ENCODE measurements around the gene GRB7.

The GRB7 gene

DNA sequence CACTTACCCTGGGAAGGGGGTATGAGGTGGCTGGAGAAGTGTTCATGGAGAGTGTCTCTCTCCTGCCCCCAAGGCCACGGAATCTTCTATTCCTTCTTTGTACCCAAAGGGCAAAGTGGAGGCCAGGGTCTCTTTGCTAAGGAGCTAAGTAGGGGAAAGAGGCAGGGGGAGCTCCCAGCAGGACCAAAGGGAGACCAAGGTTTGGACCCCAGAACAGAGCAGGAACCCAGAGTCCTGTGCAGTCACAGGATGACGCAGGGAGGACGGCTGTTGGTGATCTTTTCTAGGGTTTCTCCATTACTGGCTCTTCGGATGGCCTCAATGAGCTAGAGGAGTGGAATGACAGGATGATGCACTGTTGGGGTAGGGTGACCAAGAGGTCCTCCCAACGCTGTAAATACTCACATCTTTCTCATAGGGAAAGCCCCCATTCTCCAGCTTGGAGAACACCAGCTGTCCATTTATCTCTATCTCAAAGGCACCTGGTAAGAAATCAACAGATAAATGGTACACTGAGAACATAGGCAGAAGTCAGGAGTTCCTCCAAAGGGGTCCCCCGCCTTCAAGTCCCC, 8.4 kb upstream of the GRB7 start:
- ATAC-seq (replicated peaks; ENCODE audit: extremely low read depth, poor library complexity, severe bottlenecking), result no peak
- DNase-seq (ENCODE audit: low spot score in 2 of 2), result no peak
- peak overlapping the region; percentile 87 for H3K27ac Mint-ChIP-seq (ENCODE audit: low read depth)
- H3K4me3 Mint-ChIP-seq, result peak overlapping the region; percentile 85
- H3K36me3 Mint-ChIP-seq (ENCODE audit: insufficient read depth), result peaks cover 20% of the 10 kb centered on the region
- H3K9me3 Mint-ChIP-seq, result no peaks in the 10 kb centered on the region
- H3K27me3 Mint-ChIP-seq, result no peaks in the 10 kb centered on the region
- peaks cover 26% of the 10 kb centered on the region for H3K4me1 Mint-ChIP-seq

DNA sequence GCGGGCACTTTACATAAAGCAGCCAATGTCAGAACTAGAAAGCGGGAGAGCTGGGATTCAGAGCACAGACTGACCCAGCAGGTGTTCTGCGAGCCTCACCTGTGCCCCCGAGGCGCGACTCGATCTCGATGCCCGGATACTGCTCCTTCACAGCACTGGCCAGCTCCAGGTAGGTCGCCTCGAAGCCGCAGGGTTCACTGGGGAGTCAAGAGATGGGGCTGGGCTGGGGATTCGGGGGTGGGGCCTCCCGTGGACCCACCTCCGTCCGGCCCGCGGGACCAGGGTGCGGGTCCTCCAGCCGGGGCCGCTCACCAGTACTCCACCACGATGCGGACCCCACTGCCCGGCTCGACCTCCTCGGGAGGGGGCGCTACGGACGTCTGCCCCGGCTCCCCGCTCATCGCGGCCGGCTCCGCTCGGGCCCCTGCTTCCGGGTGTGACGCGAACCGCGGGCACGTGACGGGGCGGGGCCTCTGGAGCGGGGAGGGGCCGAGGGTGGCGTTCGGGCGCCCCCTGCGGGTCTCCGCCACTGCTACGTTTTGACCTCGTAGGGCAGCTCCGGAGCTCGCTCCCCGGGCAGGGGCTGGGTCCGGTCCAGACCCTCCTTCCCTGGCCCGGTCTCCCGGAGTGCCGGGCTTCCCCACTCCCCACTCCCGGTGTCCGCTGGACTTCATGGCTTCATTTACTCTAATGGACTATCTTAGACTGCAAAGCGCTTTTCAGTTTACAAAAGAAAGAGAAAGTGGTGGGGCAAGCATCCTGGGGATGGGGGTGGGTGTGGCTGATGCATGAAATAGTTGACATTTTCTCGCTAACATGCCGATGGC, 7.4 kb upstream of the GRB7 start, which contains the start of gene MIEN1:
Gene MIEN1 (minus strand): TSS at position 438 of the 827 bp plus-strand sequence. CDS start 37 bp downstream, at position 401.
- no peaks in the 10 kb centered on the region for H3K27me3 Mint-ChIP-seq

DNA sequence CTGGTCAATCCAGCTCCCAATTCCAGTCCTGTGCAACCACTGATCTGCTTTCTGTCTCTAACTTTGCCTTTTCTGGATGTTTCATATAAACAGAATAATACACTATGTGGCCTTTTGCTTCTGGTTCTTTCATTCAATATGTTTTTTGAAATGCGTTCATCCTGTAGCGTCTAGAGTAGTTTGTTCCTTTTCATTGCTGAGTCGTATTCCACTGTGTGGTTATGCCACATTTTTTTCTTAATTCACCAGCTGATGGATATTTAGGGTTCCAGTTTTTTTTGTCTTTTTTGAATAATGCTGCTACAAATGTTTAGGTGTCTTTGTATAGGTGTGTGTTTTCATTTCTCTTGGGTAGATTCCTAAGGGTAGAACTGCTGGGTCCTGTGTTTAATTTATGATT, 5.2 kb upstream of the GRB7 start:
- Mint-ChIP-seq H3K27me3 (no peaks in the 10 kb centered on the region), H3K4me3 (peak overlapping the region; percentile 26), H3K36me3 (ENCODE audit: insufficient read depth) (peaks cover 16% of the 10 kb centered on the region), H3K4me1 (peaks cover 18% of the 10 kb centered on the region), H3K27ac (ENCODE audit: low read depth) (peak overlapping the region; percentile 46), H3K9me3 (no peaks in the 10 kb centered on the region)
- DNase-seq (ENCODE audit: low spot score in 2 of 2), result no peak
- no peak for ATAC-seq (replicated peaks; ENCODE audit: extremely low read depth, poor library complexity, severe bottlenecking)

More for the DNA sequence above, 7.4 kb upstream of the GRB7 start, which contains the start of gene MIEN1:
- Mint-ChIP-seq H3K27ac (ENCODE audit: low read depth) (peak within 1 kb of the TSS; percentile 87), H3K9me3 (no peaks in the 10 kb centered on the region), H3K4me1 (peaks cover 26% of the 10 kb centered on the region), H3K4me3 (peak within 1 kb of the TSS; percentile 85), H3K36me3 (ENCODE audit: insufficient read depth) (peaks cover 20% of the 10 kb centered on the region)
- DNase-seq (ENCODE audit: low spot score in 2 of 2) (peak; percentile 92 to 98), ATAC-seq (replicated peaks; ENCODE audit: extremely low read depth, poor library complexity, severe bottlenecking) (peak; percentile 94)

DNA sequence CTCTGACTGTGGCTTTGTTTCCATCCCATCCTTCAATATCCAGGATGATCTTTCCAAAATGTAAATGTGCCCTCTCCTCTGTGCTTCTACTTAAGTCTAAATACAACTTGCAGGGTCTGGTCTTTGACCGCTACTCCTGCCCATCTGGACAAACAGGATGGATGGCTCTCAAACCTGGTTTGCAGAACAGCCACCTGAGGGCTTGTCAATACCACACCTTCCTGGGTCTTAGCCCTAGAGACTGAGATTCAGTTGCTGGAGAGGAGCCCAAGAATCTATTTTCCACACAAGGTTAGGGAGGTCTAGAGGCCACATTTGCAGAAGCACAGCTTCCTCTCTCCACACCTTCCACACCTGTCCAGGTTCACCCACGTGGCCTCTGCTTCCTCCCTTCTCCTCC, 1.9 kb upstream of the GRB7 start:
- Mint-ChIP-seq H3K4me1 (peaks cover 12% of the 10 kb centered on the region), H3K27ac (ENCODE audit: low read depth) (no peak overlapping the region), H3K27me3 (peaks cover 29% of the 10 kb centered on the region), H3K36me3 (ENCODE audit: insufficient read depth) (peaks cover 2% of the 10 kb centered on the region), H3K4me3 (no peak overlapping the region), H3K9me3 (no peaks in the 10 kb centered on the region)
- ATAC-seq (replicated peaks; ENCODE audit: extremely low read depth, poor library complexity, severe bottlenecking), result no peak
- no peak for DNase-seq (ENCODE audit: low spot score in 2 of 2)

DNA sequence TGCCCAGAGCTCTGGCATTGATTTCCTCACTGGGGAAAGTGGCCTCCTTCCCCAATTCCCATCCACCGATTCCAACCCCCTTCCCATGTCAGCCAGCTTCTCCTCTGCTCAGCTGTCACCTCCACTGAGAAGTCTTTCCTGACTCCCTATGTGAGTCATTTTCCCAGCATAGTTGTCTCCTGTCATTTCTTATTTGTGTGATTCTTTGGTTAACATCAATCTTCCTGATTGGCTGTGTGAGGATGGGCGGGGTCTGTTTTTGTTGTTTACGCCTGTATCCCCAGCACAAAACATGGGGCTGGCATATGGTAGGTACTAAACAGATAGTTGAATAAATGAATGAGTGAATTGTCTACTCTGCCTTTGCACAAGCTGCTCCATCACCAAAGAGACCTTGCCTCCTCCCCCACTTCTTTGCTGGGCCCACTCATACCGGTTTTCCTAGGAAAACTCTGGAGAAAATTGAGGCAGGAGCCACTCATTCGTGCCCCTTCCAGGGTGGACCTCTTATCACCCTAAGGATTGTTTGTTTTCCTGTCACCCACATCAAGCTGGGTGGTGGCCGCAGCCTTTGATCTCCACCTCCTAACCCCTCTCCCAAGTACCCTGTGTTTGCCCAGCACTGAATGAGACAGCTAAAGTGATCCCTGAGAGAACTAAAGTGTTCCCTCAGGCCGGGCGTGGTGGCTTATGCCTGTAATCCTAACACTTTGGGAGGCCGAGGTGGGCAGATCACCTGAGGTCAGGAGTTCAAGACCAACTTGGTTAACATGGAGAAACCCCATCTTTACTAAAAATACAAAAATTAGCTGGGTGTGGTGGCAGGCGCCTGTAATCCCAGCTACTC, 1.2 kb upstream of the GRB7 start:
- Mint-ChIP-seq H3K4me1 (peaks cover 12% of the 10 kb centered on the region), H3K9me3 (no peaks in the 10 kb centered on the region), H3K27me3 (peaks cover 34% of the 10 kb centered on the region), H3K27ac (ENCODE audit: low read depth) (no peak overlapping the region), H3K4me3 (no peak overlapping the region), H3K36me3 (ENCODE audit: insufficient read depth) (no peaks in the 10 kb centered on the region)
- no peak for DNase-seq (ENCODE audit: low spot score in 2 of 2)
- no peak for ATAC-seq (replicated peaks; ENCODE audit: extremely low read depth, poor library complexity, severe bottlenecking)

DNA sequence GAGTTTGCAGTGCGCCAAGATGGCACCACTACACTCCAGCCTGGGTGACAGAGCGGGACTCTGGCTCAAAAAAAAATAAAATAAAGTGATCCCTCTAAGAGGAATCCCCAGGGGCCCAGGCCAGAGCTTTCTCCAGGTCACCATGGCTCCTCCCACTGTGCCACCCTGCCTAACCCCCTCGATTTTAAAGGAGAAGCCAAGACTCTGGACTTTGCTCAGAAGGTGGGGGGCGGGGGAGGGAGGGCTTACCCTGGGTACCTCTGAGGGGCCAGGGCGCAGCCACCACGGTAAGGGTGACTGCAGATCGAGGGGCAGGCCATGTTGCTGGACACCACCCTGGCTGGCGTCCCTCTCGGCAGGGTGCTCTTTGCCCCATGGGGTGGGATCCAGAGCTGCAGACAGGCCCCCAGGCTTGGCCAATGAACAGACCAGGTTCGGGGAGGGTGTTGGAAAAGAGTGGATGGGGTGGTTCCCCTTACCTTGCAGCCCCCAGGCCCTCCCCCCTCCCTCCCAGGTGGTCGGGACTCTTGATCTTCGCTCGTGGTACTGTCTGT, 455 bp upstream of the GRB7 start:
- Mint-ChIP-seq H3K9me3 (no peaks in the 10 kb centered on the region), H3K27ac (ENCODE audit: low read depth) (no peak overlapping the region), H3K4me1 (peaks cover 12% of the 10 kb centered on the region), H3K4me3 (no peak overlapping the region), H3K27me3 (peaks cover 36% of the 10 kb centered on the region), H3K36me3 (ENCODE audit: insufficient read depth) (no peaks in the 10 kb centered on the region)
- ATAC-seq (replicated peaks; ENCODE audit: extremely low read depth, poor library complexity, severe bottlenecking), result no peak
- DNase-seq (ENCODE audit: low spot score in 2 of 2), result no peak

DNA sequence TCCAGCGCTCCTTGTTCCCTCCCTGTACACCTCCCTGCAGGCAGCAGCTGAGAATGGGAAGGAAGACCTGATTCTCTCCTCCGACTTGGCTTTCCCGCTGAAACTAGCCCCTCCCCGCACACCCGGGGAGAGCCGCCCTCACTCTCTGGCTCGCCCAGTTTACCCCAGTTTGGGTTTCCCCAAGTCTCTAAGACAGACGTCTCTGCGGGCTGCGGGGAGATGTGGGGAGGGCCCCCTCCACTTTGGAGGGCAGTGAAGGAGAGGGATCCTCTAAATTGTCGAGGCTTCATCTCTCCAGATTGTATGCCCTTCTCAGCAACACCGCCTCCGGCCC, 797 bp downstream of the GRB7 start:
- DNase-seq (ENCODE audit: low spot score in 2 of 2), result peak in 1 of 2 donors; percentile 25
- peak overlapping the region; percentile 19 for H3K27ac Mint-ChIP-seq (ENCODE audit: low read depth)
- no peaks in the 10 kb centered on the region for H3K36me3 Mint-ChIP-seq (ENCODE audit: insufficient read depth)
- peak; percentile 85 for ATAC-seq (replicated peaks; ENCODE audit: extremely low read depth, poor library complexity, severe bottlenecking)
- H3K9me3 Mint-ChIP-seq, result no peaks in the 10 kb centered on the region
- H3K27me3 Mint-ChIP-seq, result peaks cover 49% of the 10 kb centered on the region
- no peak overlapping the region for H3K4me3 Mint-ChIP-seq
- H3K4me1 Mint-ChIP-seq, result peaks cover 12% of the 10 kb centered on the region

DNA sequence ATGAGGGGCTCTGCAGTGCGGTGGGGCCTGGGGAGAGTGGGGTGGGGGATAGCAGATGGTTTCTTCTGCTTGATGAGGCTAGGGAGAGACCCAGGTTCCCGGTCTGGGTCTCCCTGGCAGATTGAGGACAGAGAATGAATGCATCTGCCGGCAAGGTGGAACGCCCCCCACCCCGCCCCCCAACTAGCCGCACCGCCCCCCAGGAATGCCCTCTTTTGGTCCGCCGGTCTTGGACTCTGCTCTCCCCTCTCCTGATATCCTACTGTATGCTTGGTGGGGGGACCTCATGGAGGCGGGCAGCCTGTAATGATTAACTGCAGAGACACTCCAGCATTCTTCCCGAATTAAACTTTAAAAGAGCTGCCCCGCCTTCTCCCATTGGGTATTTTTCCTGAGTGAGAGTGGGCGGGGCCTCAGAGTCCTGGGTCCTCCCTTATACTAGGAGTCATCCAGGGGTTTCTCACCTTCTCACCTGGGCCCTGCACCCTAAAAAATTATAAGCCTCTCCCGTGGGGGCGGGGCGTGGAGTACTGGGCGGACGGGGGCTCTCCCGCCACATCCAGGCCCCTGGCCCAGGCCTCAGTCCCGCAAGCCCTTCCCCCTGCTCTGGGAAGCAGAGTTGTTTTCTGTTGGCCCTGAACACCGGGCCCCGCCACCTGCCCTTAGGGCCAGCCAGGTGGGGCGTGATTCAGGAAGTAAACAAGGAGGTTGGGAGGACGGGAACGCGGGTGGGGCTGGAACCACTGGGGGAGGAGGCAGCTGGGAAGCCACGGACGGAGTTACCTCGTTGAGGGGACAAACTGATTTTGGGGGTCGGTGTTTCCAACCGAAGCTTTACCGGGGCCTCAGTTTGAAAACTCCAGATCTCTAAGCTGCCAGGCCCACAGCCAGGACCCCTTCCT, 1.5 kb downstream of the GRB7 start:
- Mint-ChIP-seq H3K4me1 (peaks cover 12% of the 10 kb centered on the region), H3K4me3 (no peak overlapping the region), H3K27ac (ENCODE audit: low read depth) (no peak overlapping the region), H3K9me3 (no peaks in the 10 kb centered on the region), H3K27me3 (peaks cover 54% of the 10 kb centered on the region), H3K36me3 (ENCODE audit: insufficient read depth) (no peaks in the 10 kb centered on the region)
- ATAC-seq (replicated peaks; ENCODE audit: extremely low read depth, poor library complexity, severe bottlenecking) (no peak), DNase-seq (ENCODE audit: low spot score in 2 of 2) (no peak)

DNA sequence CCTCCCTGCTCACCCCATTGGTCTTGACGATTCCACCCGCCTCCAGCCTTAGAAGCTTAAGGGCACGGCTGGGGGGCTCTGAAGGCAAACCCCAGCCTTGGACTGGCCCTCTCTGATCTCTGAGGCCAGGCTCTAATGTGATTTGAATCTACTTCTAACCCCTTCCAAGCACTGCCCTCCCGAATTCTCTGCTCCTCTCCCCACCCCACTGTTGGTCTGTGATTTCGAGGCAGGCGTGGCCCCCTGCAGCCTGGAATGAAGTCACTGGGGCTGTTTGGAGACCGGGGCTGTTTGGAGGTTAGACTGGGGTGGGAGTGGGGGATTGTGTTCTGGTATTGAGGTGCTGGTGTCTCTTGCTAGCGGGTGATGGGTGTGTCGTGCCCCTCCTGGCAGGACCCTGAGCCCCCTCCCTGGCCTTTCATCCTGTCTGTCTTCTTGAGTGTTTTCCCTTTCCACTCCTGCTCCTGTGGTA, 2.2 kb downstream of the GRB7 start:
- H3K4me3 Mint-ChIP-seq, result no peak overlapping the region
- no peaks in the 10 kb centered on the region for H3K9me3 Mint-ChIP-seq
- H3K27me3 Mint-ChIP-seq, result peaks cover 54% of the 10 kb centered on the region
- H3K36me3 Mint-ChIP-seq (ENCODE audit: insufficient read depth), result no peaks in the 10 kb centered on the region
- H3K4me1 Mint-ChIP-seq, result peaks cover 12% of the 10 kb centered on the region
- DNase-seq (ENCODE audit: low spot score in 2 of 2), result no peak
- ATAC-seq (replicated peaks; ENCODE audit: extremely low read depth, poor library complexity, severe bottlenecking), result no peak
- no peak overlapping the region for H3K27ac Mint-ChIP-seq (ENCODE audit: low read depth)

DNA sequence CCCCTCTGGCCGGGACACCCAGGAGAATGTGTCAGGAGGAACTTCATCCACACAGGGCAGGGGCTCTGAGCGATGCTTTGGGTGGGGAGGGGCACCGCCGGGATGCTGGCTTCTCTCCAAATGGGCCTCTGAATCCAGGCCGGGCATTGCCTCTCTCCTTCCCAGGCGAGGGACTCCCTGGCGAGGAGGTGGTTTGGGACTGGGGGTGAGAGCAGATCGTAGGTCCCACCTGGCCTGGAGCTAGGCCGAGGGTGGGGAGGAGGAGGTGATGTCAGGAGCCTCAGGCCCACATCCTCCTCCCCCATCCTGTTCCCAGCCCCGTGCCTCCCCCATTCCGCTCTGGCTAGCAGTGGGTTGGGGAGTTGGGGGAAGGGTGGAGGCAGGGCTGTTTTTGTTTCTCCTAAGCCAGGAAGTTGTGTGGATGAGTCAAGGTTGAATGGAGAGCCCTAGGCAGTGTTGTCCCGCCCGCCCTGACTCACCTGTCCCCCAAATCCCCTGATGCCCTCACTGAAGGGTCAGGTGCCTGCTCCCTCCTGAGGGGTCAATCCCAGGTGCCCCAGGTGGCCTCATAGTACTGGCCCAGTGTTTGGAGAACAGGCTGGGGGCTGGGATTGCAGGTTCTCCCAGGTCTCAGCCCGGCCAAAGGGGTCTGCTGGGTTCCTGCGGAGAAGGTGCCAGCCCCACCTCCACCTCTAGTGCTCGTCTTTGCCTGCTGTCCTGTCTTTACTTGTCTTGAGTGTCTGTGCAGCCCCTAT, 2.8 kb downstream of the GRB7 start:
- ATAC-seq (replicated peaks; ENCODE audit: extremely low read depth, poor library complexity, severe bottlenecking), result no peak
- Mint-ChIP-seq H3K27ac (ENCODE audit: low read depth) (no peak overlapping the region), H3K4me3 (no peak overlapping the region), H3K4me1 (peaks cover 12% of the 10 kb centered on the region), H3K27me3 (peaks cover 54% of the 10 kb centered on the region), H3K9me3 (no peaks in the 10 kb centered on the region), H3K36me3 (ENCODE audit: insufficient read depth) (no peaks in the 10 kb centered on the region)
- DNase-seq (ENCODE audit: low spot score in 2 of 2), result no peak

DNA sequence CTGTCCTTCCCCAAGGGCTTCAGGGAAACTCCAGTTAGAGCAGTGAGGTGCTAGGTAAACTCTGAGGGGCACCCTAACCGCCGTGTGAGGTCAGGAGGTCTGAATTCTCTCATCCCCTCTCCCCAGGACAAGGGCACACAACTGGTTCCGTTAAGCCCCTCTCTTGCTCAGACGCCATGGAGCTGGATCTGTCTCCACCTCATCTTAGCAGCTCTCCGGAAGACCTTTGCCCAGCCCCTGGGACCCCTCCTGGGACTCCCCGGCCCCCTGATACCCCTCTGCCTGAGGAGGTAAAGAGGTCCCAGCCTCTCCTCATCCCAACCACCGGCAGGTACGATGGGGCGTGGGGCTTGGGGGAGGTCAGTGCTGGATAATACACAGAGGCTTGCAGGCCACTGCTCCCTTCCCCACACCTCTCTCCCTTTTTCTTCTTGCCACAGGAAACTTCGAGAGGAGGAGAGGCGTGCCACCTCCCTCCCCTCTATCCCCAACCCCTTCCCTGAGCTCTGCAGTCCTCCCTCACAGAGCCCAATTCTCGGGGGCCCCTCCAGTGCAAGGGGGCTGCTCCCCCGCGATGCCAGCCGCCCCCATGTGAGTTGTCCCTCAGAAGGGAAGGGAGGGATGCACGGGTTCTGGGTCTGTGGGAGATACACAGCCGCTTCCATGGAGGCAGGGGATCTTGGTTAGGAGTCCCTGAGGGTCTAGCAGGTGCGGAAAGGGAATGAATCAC, 4.6 kb downstream of the GRB7 start:
- Mint-ChIP-seq H3K36me3 (ENCODE audit: insufficient read depth) (no peaks in the 10 kb centered on the region), H3K27ac (ENCODE audit: low read depth) (no peak overlapping the region), H3K4me3 (no peak overlapping the region), H3K27me3 (peaks cover 54% of the 10 kb centered on the region), H3K4me1 (peaks cover 12% of the 10 kb centered on the region), H3K9me3 (no peaks in the 10 kb centered on the region)
- DNase-seq (ENCODE audit: low spot score in 2 of 2) (no peak), ATAC-seq (replicated peaks; ENCODE audit: extremely low read depth, poor library complexity, severe bottlenecking) (no peak)

All from central memory CD8-positive, alpha-beta T cell (primary cell).